GM18951 (cell line): ENCODE data around the gene LIMK2.
"Not testable (repeated sequence)": the region's sequence is repeated elsewhere in the genome, so short reads cannot be mapped to it uniquely, and the experiment has no call there.

Source experiments
- POLR2A ChIP-seq: IDR thresholded peaks from 4 replicates; pipeline ENCODE4 v1.6.1; 2011; ENCODE audit warnings: mild to moderate bottlenecking; ENCODE audit not compliant: insufficient read length, insufficient read depth; ENCODE audit errors: extremely low read depth
- in situ Hi-C: fragments of 300-500 bp; cut with MboI; formaldehyde crosslinking; loops from one replicate; pipeline ENCODE4 v1.12.0; 2022; ENCODE audit warnings: low sequenced_read_pairs, mixed read lengths, inconsistent platforms; ENCODE audit not compliant: unreplicated experiment

The LIMK2 gene

DNA sequence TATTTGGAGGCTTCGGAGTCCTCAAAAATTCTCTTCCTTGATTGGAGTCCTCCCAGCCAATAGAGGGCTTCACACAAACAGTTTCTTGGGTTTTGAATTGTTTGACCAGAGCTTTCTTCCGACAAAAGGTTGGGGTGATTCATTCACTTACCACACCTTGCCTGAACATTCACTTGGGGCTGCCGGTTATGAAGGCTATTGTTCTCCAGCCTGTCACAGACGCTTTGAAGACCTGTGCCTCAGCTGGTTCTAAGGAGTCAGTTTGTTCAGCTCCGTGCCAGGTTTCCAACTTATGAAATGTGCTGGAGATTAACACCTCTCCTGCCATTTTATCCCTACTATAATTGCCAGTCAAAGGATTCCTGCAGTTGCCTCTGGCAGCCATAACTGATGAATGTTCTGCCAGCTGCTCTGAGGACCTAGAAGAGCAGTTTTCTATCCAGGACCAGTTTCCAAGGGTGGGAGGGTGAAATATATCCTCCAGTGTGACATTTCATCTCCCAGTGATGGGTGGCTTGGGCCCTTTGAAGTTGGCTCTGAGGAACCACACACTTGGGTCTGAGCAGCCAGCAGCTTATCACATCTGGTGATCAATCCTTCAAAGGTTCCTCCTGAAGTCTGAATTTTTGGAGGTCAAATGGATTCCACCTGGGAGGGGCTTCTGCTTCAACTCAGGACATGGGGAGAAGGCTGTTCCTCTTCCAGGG lies 31.4 kb downstream of the LIMK2 start:
- in situ Hi-C loops: no loop called here
- no peak for TF ChIP-seq POLR2A

GRCh38 chr22:31244046-31244942 lies 32.2 kb downstream of the LIMK2 start:
- in situ Hi-C loops: no loop called here

GRCh38 chr22:31244943-31245451 lies 32.9 kb downstream of the LIMK2 start:
- in situ Hi-C loops: no loop called here
- no peak for TF ChIP-seq POLR2A

More at GRCh38 chr22:31244046-31244942, 32.2 kb downstream of the LIMK2 start:
- no peak for TF ChIP-seq POLR2A

DNA sequence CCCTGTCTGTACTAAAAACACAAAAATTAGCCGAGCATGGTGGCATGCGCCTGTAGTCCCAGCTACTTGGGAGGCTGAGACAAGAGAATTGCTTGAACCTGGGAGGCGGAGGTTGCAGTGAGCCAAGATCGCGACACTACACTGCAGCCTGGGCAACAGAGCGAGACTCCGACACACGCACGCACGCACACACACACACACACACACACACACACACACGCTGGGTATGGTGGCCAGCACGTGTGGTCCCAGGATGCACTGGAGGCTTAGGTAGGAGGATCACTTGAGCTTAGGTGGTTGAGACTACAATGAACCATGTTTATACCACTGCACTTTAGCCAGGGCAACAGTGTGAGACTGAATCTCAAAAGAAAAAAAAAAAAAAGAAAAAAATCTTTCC lies 33.9 kb downstream of the LIMK2 start:
- in situ Hi-C loops: not testable (repeated sequence)

GRCh38 chr22:31246687-31247086 lies 34.6 kb downstream of the LIMK2 start:
- no peak for TF ChIP-seq POLR2A
- in situ Hi-C loops: no loop called here

DNA sequence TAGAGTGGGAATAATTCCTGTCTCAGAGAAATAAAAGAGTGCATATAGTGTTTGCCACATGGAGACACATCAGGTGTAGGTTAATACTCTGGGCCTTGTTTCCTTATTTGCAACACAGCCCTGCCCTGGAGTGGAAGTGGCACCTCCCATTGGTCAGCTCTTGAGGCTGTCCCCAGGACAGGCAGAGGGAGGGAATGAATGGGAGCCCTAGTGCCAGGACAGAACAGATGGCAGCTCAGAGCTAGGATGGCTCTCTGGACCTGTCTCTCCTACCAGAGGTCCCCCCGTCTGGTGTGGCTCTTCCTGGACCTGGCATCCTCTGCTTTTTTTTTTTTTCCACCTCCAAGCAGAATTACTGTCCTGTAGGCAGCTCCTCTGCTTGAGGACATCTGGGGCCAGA lies 35.6 kb downstream of the LIMK2 start:
- in situ Hi-C loops: no loop called here
- no peak for TF ChIP-seq POLR2A

GRCh38 chr22:31248138-31248745 lies 36.1 kb downstream of the LIMK2 start:
- no peak for TF ChIP-seq POLR2A
- in situ Hi-C loops: no loop called here

GRCh38 chr22:31248965-31249958 lies 37.2 kb downstream of the LIMK2 start:
- in situ Hi-C loops: no loop called here
- TF ChIP-seq POLR2A: no peak

GRCh38 chr22:31250740-31251600 lies 38.9 kb downstream of the LIMK2 start:
- TF ChIP-seq POLR2A: no peak
- in situ Hi-C loops: no loop called here

GRCh38 chr22:31253949-31254348 lies 41.9 kb downstream of the LIMK2 start:
- TF ChIP-seq POLR2A: no peak
- in situ Hi-C loops: no loop called here

DNA sequence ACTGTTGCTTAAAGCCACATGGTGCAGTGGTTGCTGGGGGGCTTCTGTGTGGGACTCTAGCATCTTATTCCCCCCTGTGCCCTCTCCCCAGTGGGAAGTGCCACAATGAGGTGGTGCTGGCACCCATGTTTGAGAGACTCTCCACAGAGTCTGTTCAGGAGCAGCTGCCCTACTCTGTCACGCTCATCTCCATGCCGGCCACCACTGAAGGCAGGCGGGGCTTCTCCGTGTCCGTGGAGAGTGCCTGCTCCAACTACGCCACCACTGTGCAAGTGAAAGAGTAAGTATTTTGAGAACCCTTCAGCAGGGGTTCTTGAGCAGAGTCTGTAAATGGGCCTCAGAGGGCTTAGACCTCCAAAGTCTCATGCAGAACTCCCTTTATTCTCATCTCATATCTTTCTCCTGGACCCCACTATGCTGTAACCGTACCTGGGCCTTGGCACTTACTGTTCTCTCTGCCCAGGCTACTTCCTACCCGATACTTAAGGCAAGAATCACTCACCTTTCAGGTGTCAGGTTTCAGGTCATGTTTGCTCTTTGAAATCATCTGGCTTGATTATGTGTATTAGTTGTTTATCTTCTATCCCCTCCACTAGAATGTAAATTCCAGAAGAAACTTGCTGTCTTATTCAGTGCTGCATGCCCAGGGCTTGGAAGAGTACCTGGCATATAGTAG lies 47.8 kb downstream of the LIMK2 start:
- in situ Hi-C loops: no loop called here
- TF ChIP-seq POLR2A: no peak

- TF ChIP-seq POLR2A: no peak
- in situ Hi-C loops: no loop called here
Observed at GRCh38 chr22:31260474-31260856, 48.4 kb downstream of the LIMK2 start.
